ENCODE data around the gene SEMA3B.
A peak's percentile ranks its signal among the peaks of the same experiment; 100 is the strongest.

DNA sequence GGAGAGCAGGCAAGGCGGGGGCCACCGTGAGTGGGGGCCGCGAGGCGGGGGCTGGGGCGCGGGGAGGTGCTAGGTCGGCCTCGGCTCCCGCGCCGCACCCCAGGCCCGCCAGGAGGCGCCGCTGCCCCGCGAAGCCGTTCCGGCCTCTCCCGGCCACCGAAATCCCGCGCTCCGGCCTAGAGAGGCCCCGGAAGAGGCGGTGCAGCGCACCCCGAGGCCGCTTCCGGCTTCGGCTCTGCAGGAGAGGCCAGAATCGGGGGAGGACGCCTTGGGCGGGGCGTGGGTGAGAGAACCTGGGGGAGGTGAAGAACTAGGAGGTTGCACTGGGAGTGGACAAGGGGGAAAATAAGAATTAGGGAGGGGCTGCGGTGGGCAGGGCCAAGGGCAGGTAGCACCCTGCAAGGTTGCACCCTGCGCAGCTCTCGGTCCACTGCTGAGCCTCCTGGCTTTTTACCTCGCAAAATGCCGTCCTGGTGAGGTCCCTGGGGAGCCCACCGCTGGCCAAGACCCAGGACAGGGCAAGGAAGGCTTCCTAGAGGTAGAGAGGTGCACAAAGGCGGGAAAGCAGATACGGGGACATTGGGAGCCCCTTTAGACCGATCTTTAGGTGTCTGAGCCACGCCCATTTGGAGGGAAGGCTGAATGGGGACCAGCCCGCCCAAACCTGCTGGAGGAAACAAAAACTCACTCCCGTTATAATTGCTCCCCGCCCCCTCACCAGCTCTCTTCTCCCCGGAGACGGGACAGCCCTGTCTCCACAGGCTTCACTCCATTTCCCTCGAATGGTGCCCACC lies 41.4 kb upstream of the SEMA3B start:
- TF ChIP-seq, protein P1, sequence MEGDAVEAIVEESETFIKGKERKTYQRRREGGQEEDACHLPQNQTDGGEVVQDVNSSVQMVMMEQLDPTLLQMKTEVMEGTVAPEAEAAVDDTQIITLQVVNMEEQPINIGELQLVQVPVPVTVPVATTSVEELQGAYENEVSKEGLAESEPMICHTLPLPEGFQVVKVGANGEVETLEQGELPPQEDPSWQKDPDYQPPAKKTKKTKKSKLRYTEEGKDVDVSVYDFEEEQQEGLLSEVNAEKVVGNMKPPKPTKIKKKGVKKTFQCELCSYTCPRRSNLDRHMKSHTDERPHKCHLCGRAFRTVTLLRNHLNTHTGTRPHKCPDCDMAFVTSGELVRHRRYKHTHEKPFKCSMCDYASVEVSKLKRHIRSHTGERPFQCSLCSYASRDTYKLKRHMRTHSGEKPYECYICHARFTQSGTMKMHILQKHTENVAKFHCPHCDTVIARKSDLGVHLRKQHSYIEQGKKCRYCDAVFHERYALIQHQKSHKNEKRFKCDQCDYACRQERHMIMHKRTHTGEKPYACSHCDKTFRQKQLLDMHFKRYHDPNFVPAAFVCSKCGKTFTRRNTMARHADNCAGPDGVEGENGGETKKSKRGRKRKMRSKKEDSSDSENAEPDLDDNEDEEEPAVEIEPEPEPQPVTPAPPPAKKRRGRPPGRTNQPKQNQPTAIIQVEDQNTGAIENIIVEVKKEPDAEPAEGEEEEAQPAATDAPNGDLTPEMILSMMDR (IDR thresholded peaks at IDR 0.05), result peak; percentile 86 to 98 (median 94)
- TF ChIP-seq POLR2A (IDR thresholded peaks at IDR 0.05) (peak; percentile 65), POLR2AphosphoS5 (IDR thresholded peaks at IDR 0.05) (peak; percentile 91)

All from prostate gland (tissue), 2 donors.